ENCODE results near the gene EMC7. TPM values are rescaled to one million over a fixed set of nuclear protein-coding genes. Genes with fewer than 3 reads are reported as not detected.

The EMC7 gene
- total and polyA plus RNA-seq, 10 donors: 27.1 to 47.5 (median 39.4) TPM

DNA sequence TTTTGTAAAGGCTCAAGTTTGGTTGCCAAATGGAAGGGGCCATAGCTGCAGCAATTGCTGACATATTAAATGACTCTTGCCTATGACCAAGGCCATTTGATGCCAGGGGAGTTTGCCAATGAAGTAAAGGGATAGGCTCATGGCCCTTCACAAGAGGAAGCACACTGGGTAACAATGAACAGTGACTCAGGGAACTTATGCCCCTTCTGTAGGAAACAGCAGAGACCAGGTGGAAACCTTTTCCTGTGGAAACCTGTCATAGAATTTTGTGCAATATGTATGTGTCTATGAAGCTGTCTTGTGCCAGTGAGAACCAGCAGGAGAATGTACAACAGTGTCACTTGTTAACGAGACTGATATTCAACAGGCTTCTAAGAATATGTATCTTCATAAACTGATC, 37.2 kb downstream of the EMC7 start:
- H3K27ac ChIP-seq: no peak overlapping the region
- WGBS, 5 donors: 0% methylated on average over 1 of the region's 1 CpG
- peaks cover 0 to 7% (median 5%) of the 10 kb centered on the region in 6 donors for H3K4me1 ChIP-seq
- intact Hi-C loops (cut with DNase I; ENCODE audit: low total_unique reads): loop anchor here (5.0 kb wide), 1 partner anchor 148 kb away; the partner anchor contains the start of gene KATNBL1
- no peak for TF ChIP-seq POLR2A (IDR thresholded peaks at IDR 0.05)
- TF ChIP-seq, protein P1, sequence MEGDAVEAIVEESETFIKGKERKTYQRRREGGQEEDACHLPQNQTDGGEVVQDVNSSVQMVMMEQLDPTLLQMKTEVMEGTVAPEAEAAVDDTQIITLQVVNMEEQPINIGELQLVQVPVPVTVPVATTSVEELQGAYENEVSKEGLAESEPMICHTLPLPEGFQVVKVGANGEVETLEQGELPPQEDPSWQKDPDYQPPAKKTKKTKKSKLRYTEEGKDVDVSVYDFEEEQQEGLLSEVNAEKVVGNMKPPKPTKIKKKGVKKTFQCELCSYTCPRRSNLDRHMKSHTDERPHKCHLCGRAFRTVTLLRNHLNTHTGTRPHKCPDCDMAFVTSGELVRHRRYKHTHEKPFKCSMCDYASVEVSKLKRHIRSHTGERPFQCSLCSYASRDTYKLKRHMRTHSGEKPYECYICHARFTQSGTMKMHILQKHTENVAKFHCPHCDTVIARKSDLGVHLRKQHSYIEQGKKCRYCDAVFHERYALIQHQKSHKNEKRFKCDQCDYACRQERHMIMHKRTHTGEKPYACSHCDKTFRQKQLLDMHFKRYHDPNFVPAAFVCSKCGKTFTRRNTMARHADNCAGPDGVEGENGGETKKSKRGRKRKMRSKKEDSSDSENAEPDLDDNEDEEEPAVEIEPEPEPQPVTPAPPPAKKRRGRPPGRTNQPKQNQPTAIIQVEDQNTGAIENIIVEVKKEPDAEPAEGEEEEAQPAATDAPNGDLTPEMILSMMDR (IDR thresholded peaks at IDR 0.05 in 8 of 11, conservative IDR thresholded peaks at IDR 0.05 in 3 of 11): no peak
- TF ChIP-seq POLR2AphosphoS5 (IDR thresholded peaks at IDR 0.05): no peak
- H3K27me3 ChIP-seq (replicated peaks in 1 of 7): no peaks in the 10 kb centered on the region
- no peak overlapping the region for H3K4me3 ChIP-seq
- no peak for DNase-seq
- H3K36me3 ChIP-seq: peaks cover 0 to 6% (median 0%) of the 10 kb centered on the region in 6 donors
- H3K9me3 ChIP-seq: no peaks in the 10 kb centered on the region

GRCh38 chr15:34059946-34060345, 41.7 kb downstream of the EMC7 start:
- 72 to 86% (median 78%) methylated on average over 3 of the region's 3 CpGs for WGBS, 5 donors
- Histone ChIP-seq H3K27ac (no peak overlapping the region), H3K4me1 (peaks cover 0 to 7% (median 5%) of the 10 kb centered on the region in 6 donors), H3K9me3 (no peaks in the 10 kb centered on the region), H3K4me3 (no peak overlapping the region), H3K36me3 (no peaks in the 10 kb centered on the region), H3K27me3 (replicated peaks in 1 of 7) (no peaks in the 10 kb centered on the region)
- DNase-seq: no peak
- no peak for TF ChIP-seq POLR2A (IDR thresholded peaks at IDR 0.05)
- TF ChIP-seq POLR2AphosphoS5 (IDR thresholded peaks at IDR 0.05): no peak
- TF ChIP-seq, protein P1 (IDR thresholded peaks at IDR 0.05 in 8 of 11, conservative IDR thresholded peaks at IDR 0.05 in 3 of 11): no peak
- intact Hi-C loops (cut with DNase I; ENCODE audit: low total_unique reads): loop anchor here (5.0 kb wide), 1 partner anchor 152 kb away; the partner anchor contains the start of gene KATNBL1

- Histone ChIP-seq H3K4me3 (no peak overlapping the region), H3K9me3 (no peaks in the 10 kb centered on the region), H3K4me1 (peaks cover 0 to 7% (median 5%) of the 10 kb centered on the region in 6 donors), H3K27me3 (replicated peaks in 1 of 7) (no peaks in the 10 kb centered on the region), H3K27ac (no peak overlapping the region), H3K36me3 (no peaks in the 10 kb centered on the region)
- intact Hi-C loops (cut with DNase I; ENCODE audit: low total_unique reads): no loop called here
- TF ChIP-seq, protein P1 (IDR thresholded peaks at IDR 0.05 in 8 of 11, conservative IDR thresholded peaks at IDR 0.05 in 3 of 11): no peak
- TF ChIP-seq POLR2A (IDR thresholded peaks at IDR 0.05) (no peak), POLR2AphosphoS5 (IDR thresholded peaks at IDR 0.05) (no peak)
- WGBS, 5 donors: 32 to 64% (median 47%) methylated on average over 2 of the region's 2 CpGs
- no peak for DNase-seq
Measured at GRCh38 chr15:34059476-34059875, 42.2 kb downstream of the EMC7 start.

DNA sequence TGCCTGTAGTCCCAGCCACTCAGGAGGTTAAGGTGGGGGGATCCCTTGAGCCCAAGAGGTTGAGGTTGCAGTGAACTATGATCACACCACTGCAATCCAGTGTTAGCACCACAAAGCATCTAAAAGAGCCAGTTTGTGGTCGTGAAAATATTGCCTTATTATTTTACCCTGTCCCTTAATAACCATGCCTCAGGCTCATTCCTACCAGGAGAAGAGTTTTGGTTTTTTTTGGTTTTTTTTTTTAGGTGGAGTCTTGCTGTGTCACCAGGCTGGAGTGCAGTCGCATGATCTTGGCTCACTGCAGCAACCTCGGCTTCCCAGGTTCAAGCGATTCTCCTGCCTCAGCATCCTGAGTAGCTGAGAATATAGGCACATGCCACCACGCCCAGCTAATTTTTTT, 44.8 kb downstream of the EMC7 start:
- TF ChIP-seq, protein P1 (IDR thresholded peaks at IDR 0.05 in 8 of 11, conservative IDR thresholded peaks at IDR 0.05 in 3 of 11): no peak

More for the DNA sequence above, 44.8 kb downstream of the EMC7 start:
- no peak overlapping the region for H3K27ac ChIP-seq
- DNase-seq: no peak
- 77 to 97% (median 90%) methylated on average over 5 of the region's 5 CpGs for WGBS, 5 donors
- H3K4me1 ChIP-seq: peaks cover 0 to 4% (median 3%) of the 10 kb centered on the region in 6 donors
- H3K4me3 ChIP-seq: no peak overlapping the region
- H3K27me3 ChIP-seq (replicated peaks in 1 of 7): no peaks in the 10 kb centered on the region
- H3K9me3 ChIP-seq: peaks cover 0 to 3% (median 1%) of the 10 kb centered on the region in 8 donors
- no peaks in the 10 kb centered on the region for H3K36me3 ChIP-seq
- intact Hi-C loops (cut with DNase I; ENCODE audit: low total_unique reads): no loop called here
